Measurements from ENCODE around the gene CFAP61. TPM values are rescaled to one million over a fixed set of nuclear protein-coding genes. Genes with fewer than 3 reads are reported as not detected.
"Not testable (repeated sequence)": the region's sequence is repeated elsewhere in the genome, so short reads cannot be mapped to it uniquely, and the experiment has no call there.

CFAP61 gene
- polyA plus RNA-seq, 4 donors: 3.2 to 4.4 (median 3.7) TPM

- DNase-seq (ENCODE audit: low read depth in 4 of 4, low spot score in 2 of 4): no peak
Measured at GRCh38 chr20:20312562-20312961, 260.2 kb downstream of the CFAP61 start.

GRCh38 chr20:20317195-20317594, 264.9 kb downstream of the CFAP61 start:
- DNase-seq (ENCODE audit: low read depth in 4 of 4, low spot score in 2 of 4): no peak

GRCh38 chr20:20317621-20318364, 265.5 kb downstream of the CFAP61 start:
- DNase-seq (ENCODE audit: low read depth in 4 of 4, low spot score in 2 of 4): no peak

- no peak for DNase-seq (ENCODE audit: low read depth in 4 of 4, low spot score in 2 of 4)
Measured at GRCh38 chr20:20318365-20319161, 266.2 kb downstream of the CFAP61 start.

GRCh38 chr20:20321134-20321533, 268.8 kb downstream of the CFAP61 start:
- DNase-seq (ENCODE audit: low read depth in 4 of 4, low spot score in 2 of 4): no peak

GRCh38 chr20:20321917-20322316, 269.6 kb downstream of the CFAP61 start:
- DNase-seq (ENCODE audit: low read depth in 4 of 4, low spot score in 2 of 4): no peak

GRCh38 chr20:20322912-20323311, 270.6 kb downstream of the CFAP61 start:
- no peak for DNase-seq (ENCODE audit: low read depth in 4 of 4, low spot score in 2 of 4)

GRCh38 chr20:20327746-20328145, 275.4 kb downstream of the CFAP61 start:
- no peak for DNase-seq (ENCODE audit: low read depth in 4 of 4, low spot score in 2 of 4)

- no peak for DNase-seq (ENCODE audit: low read depth in 4 of 4, low spot score in 2 of 4)
Measured at GRCh38 chr20:20329564-20329963, 277.2 kb downstream of the CFAP61 start.

- no peak for DNase-seq (ENCODE audit: low read depth in 4 of 4, low spot score in 2 of 4)
Measured at GRCh38 chr20:20331156-20331555, 278.8 kb downstream of the CFAP61 start.

GRCh38 chr20:20331817-20332216, 279.5 kb downstream of the CFAP61 start:
- DNase-seq (ENCODE audit: low read depth in 4 of 4, low spot score in 2 of 4): no peak

- DNase-seq (ENCODE audit: low read depth in 4 of 4, low spot score in 2 of 4): no peak
Measured at GRCh38 chr20:20333866-20334265, 281.5 kb downstream of the CFAP61 start.

GRCh38 chr20:20334489-20334888, 282.2 kb downstream of the CFAP61 start:
- no peak for DNase-seq (ENCODE audit: low read depth in 4 of 4, low spot score in 2 of 4)

GRCh38 chr20:20338133-20338730, 285.9 kb downstream of the CFAP61 start:
- no peak for DNase-seq (ENCODE audit: low read depth in 4 of 4, low spot score in 2 of 4)

- DNase-seq (ENCODE audit: low read depth in 4 of 4, low spot score in 2 of 4): no peak
Measured at GRCh38 chr20:20340443-20340842, 288.1 kb downstream of the CFAP61 start.

GRCh38 chr20:20341371-20341770, 289.0 kb downstream of the CFAP61 start:
- DNase-seq (ENCODE audit: low read depth in 4 of 4, low spot score in 2 of 4): no peak

GRCh38 chr20:20342066-20342465, 289.7 kb downstream of the CFAP61 start:
- no peak for DNase-seq (ENCODE audit: low read depth in 4 of 4, low spot score in 2 of 4)

- no peak for DNase-seq (ENCODE audit: low read depth in 4 of 4, low spot score in 2 of 4)
Measured at GRCh38 chr20:20343932-20344331, 291.6 kb downstream of the CFAP61 start.

- no peak for DNase-seq (ENCODE audit: low read depth in 4 of 4, low spot score in 2 of 4)
Measured at GRCh38 chr20:20344476-20344875, 292.1 kb downstream of the CFAP61 start.

GRCh38 chr20:20353576-20353975, 301.2 kb downstream of the CFAP61 start:
- no peak for DNase-seq (ENCODE audit: low read depth in 4 of 4, low spot score in 2 of 4)

- not testable (repeated sequence) for DNase-seq (ENCODE audit: low read depth in 4 of 4, low spot score in 2 of 4)
Measured at GRCh38 chr20:20355503-20355902, 303.2 kb downstream of the CFAP61 start.

- DNase-seq (ENCODE audit: low read depth in 4 of 4, low spot score in 2 of 4): no peak
Measured at GRCh38 chr20:20358801-20359200, 306.5 kb downstream of the CFAP61 start.

Measured in left renal cortex interstitium (tissue), 4 donors.